ENCODE results near the gene PLAGL1.

- TF ChIP-seq, protein P1, sequence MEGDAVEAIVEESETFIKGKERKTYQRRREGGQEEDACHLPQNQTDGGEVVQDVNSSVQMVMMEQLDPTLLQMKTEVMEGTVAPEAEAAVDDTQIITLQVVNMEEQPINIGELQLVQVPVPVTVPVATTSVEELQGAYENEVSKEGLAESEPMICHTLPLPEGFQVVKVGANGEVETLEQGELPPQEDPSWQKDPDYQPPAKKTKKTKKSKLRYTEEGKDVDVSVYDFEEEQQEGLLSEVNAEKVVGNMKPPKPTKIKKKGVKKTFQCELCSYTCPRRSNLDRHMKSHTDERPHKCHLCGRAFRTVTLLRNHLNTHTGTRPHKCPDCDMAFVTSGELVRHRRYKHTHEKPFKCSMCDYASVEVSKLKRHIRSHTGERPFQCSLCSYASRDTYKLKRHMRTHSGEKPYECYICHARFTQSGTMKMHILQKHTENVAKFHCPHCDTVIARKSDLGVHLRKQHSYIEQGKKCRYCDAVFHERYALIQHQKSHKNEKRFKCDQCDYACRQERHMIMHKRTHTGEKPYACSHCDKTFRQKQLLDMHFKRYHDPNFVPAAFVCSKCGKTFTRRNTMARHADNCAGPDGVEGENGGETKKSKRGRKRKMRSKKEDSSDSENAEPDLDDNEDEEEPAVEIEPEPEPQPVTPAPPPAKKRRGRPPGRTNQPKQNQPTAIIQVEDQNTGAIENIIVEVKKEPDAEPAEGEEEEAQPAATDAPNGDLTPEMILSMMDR (IDR thresholded peaks at IDR 0.05), result no peak
- no peak for TF ChIP-seq POLR2A (IDR thresholded peaks at IDR 0.05)
These were observed 50.3 kb downstream of the PLAGL1 start for GRCh38 chr6:143957679-143958274.

Data from heart left ventricle (tissue), 13 donors.